Mesendoderm (in vitro differentiated cells): ENCODE results near the gene UNCX.

Source experiments
- DNase-seq: peaks from one replicate; pipeline ENCODE4 v3.0.0; 2013
- H2AK5ac ChIP-seq: 2 replicates; pipeline ENCODE4 v1.6.1; 2013; ENCODE audit warnings: low read length, inconsistent platforms
- H2BK120ac ChIP-seq: 2 replicates; pipeline ENCODE4 v1.6.1; 2013; ENCODE audit warnings: low read depth, mild to moderate bottlenecking, low read length, moderate library complexity, mixed read lengths
- H2BK15ac ChIP-seq: replicated peaks from 2 replicates; pipeline ENCODE4 v1.6.1; 2013; ENCODE audit warnings: low read depth, mild to moderate bottlenecking, moderate library complexity
- H2BK5ac ChIP-seq: 2 replicates; pipeline ENCODE4 v1.6.1; 2013; ENCODE audit warnings: low read length, inconsistent platforms
- H3K18ac ChIP-seq: 2 replicates; pipeline ENCODE4 v1.6.1; 2013; ENCODE audit warnings: mild to moderate bottlenecking, low read length, mixed read lengths
- H3K23ac ChIP-seq: one replicate; pipeline ENCODE4 v1.6.1; 2013; ENCODE audit warnings: low read length
- H3K27ac ChIP-seq: 2 replicates; pipeline ENCODE4 v1.5.1; 2013; ENCODE audit warnings: low read depth, mild to moderate bottlenecking, inconsistent platforms, low read length, moderate library complexity
- H3K27me3 ChIP-seq: 2 replicates; pipeline ENCODE4 v1.6.1; 2013; ENCODE audit warnings: low read length, control low read depth, mild to moderate bottlenecking, inconsistent platforms; ENCODE audit not compliant: insufficient read depth, poor library complexity
- H3K36me3 ChIP-seq: 2 replicates; pipeline ENCODE4 v1.6.1; 2013; ENCODE audit warnings: low read length, inconsistent platforms; ENCODE audit not compliant: control insufficient read depth, insufficient read depth
- H3K4ac ChIP-seq: one replicate; pipeline ENCODE4 v1.6.1; 2013; ENCODE audit warnings: low read depth, mild to moderate bottlenecking, low read length, moderate library complexity
- H3K4me1 ChIP-seq: 2 replicates; pipeline ENCODE4 v1.6.1; 2013; ENCODE audit warnings: low read depth, low read length, inconsistent platforms; ENCODE audit not compliant: control insufficient read depth
- H3K4me2 ChIP-seq: 2 replicates; pipeline ENCODE4 v1.6.1; 2013; ENCODE audit warnings: low read length
- H3K4me3 ChIP-seq: 2 replicates; pipeline ENCODE4 v1.5.1; 2013; ENCODE audit warnings: mild to moderate bottlenecking, low read length
- H3K56ac ChIP-seq: one replicate; pipeline ENCODE4 v1.6.1; 2013; ENCODE audit warnings: low read length
- H3K79me1 ChIP-seq: 2 replicates; pipeline ENCODE4 v1.6.1; 2013; ENCODE audit warnings: low read length, inconsistent platforms
- H3K79me2 ChIP-seq: 2 replicates; pipeline ENCODE4 v1.6.1; 2013; ENCODE audit warnings: mild to moderate bottlenecking, low read length; ENCODE audit not compliant: control insufficient read depth, insufficient read depth
- H3K9ac ChIP-seq: 2 replicates; pipeline ENCODE4 v1.6.1; 2013; ENCODE audit warnings: low read length, inconsistent platforms
- H4K5ac ChIP-seq: one replicate; pipeline ENCODE4 v1.6.1; 2013; ENCODE audit warnings: low read length
- H4K8ac ChIP-seq: one replicate; pipeline ENCODE4 v1.6.1; 2013; ENCODE audit warnings: low read depth, mild to moderate bottlenecking, control low read depth, low read length, moderate library complexity
- WGBS: extraction: QIAGEN DNeasy Blood & Tissue Kit; methylation state at CpG from one replicate; pipeline ENCODE4 v1.1.7; 2013; ENCODE audit warnings: low lambda C conversion rate, missing lambda C conversion rate; ENCODE audit not compliant: insufficient coverage; ENCODE audit errors: extremely low coverage; 5-methylcytosine and 5-hydroxymethylcytosine counted together

UNCX gene

GRCh38 chr7:1236831-1237701, 4.4 kb downstream of the UNCX start:
- Histone ChIP-seq H3K79me1 (no peaks in the 10 kb centered on the region), H3K4me2 (no peak overlapping the region), H3K4me1 (no peaks in the 10 kb centered on the region), H2BK15ac (no peak overlapping the region), H4K8ac (no peak overlapping the region), H3K36me3 (no peaks in the 10 kb centered on the region), H3K79me2 (no peaks in the 10 kb centered on the region), H3K4ac (no peak overlapping the region), H2BK5ac (no peak overlapping the region), H3K27ac (no peak overlapping the region), H2BK120ac (no peak overlapping the region), H3K56ac (no peak overlapping the region), H3K27me3 (peaks cover 85% of the 10 kb centered on the region), H3K23ac (no peak overlapping the region), H4K5ac (no peak overlapping the region), H3K9ac (no peak overlapping the region), H2AK5ac (no peak overlapping the region), H3K4me3 (no peak overlapping the region), H3K18ac (no peak overlapping the region)
- WGBS, result no CpG with 5 or more reads among the region's 83 CpGs
- no peak for DNase-seq

- Histone ChIP-seq H2BK15ac (no peak overlapping the region), H3K4ac (no peak overlapping the region), H4K5ac (no peak overlapping the region), H3K18ac (no peak overlapping the region), H3K56ac (no peak overlapping the region), H2BK120ac (no peak overlapping the region), H3K27ac (no peak overlapping the region), H3K27me3 (peaks cover 88% of the 10 kb centered on the region), H3K4me1 (no peaks in the 10 kb centered on the region), H3K36me3 (no peaks in the 10 kb centered on the region), H3K23ac (no peak overlapping the region), H4K8ac (no peak overlapping the region), H2AK5ac (no peak overlapping the region), H3K79me1 (no peaks in the 10 kb centered on the region), H2BK5ac (no peak overlapping the region), H3K9ac (no peak overlapping the region), H3K4me2 (no peak overlapping the region), H3K79me2 (no peaks in the 10 kb centered on the region), H3K4me3 (no peak overlapping the region)
- no peak for DNase-seq
- no CpG with 5 or more reads among the region's 29 CpGs for WGBS
Observed at GRCh38 chr7:1237704-1238255, 5.1 kb downstream of the UNCX start.

- Histone ChIP-seq H3K4me2 (no peak overlapping the region), H3K27ac (no peak overlapping the region), H3K18ac (no peak overlapping the region), H2BK5ac (no peak overlapping the region), H3K4me3 (no peak overlapping the region), H3K79me2 (no peaks in the 10 kb centered on the region), H2AK5ac (no peak overlapping the region), H3K79me1 (no peaks in the 10 kb centered on the region), H3K27me3 (peaks cover 92% of the 10 kb centered on the region), H3K4me1 (no peaks in the 10 kb centered on the region), H3K4ac (no peak overlapping the region), H4K5ac (no peak overlapping the region), H4K8ac (no peak overlapping the region), H2BK15ac (no peak overlapping the region), H3K9ac (no peak overlapping the region), H3K36me3 (no peaks in the 10 kb centered on the region), H2BK120ac (no peak overlapping the region), H3K56ac (no peak overlapping the region), H3K23ac (no peak overlapping the region)
- DNase-seq, result peak; percentile 37
- WGBS, result no CpG with 5 or more reads among the region's 21 CpGs
Observed at GRCh38 chr7:1238450-1238882, 5.8 kb downstream of the UNCX start.

GRCh38 chr7:1238931-1239802, 6.5 kb downstream of the UNCX start:
- Histone ChIP-seq H2AK5ac (no peak overlapping the region), H3K79me2 (no peaks in the 10 kb centered on the region), H3K4me3 (no peak overlapping the region), H2BK15ac (no peak overlapping the region), H3K27me3 (peaks cover 92% of the 10 kb centered on the region), H3K56ac (no peak overlapping the region), H3K23ac (no peak overlapping the region), H3K4me2 (no peak overlapping the region), H3K4ac (no peak overlapping the region), H2BK120ac (no peak overlapping the region), H2BK5ac (no peak overlapping the region), H3K18ac (no peak overlapping the region), H4K5ac (no peak overlapping the region), H4K8ac (no peak overlapping the region), H3K79me1 (no peaks in the 10 kb centered on the region), H3K36me3 (no peaks in the 10 kb centered on the region), H3K4me1 (no peaks in the 10 kb centered on the region), H3K27ac (no peak overlapping the region), H3K9ac (no peak overlapping the region)
- WGBS, result no CpG with 5 or more reads among the region's 27 CpGs
- DNase-seq, result peak; percentile 66

GRCh38 chr7:1239803-1240516, 7.3 kb downstream of the UNCX start:
- Histone ChIP-seq H3K23ac (no peak overlapping the region), H2AK5ac (no peak overlapping the region), H3K27ac (no peak overlapping the region), H3K4me1 (no peaks in the 10 kb centered on the region), H2BK120ac (no peak overlapping the region), H4K8ac (no peak overlapping the region), H3K79me1 (no peaks in the 10 kb centered on the region), H2BK5ac (no peak overlapping the region), H3K27me3 (peaks cover 93% of the 10 kb centered on the region), H3K4ac (no peak overlapping the region), H3K9ac (no peak overlapping the region), H3K18ac (no peak overlapping the region), H3K79me2 (no peaks in the 10 kb centered on the region), H2BK15ac (no peak overlapping the region), H4K5ac (no peak overlapping the region), H3K56ac (no peak overlapping the region), H3K36me3 (no peaks in the 10 kb centered on the region), H3K4me2 (no peak overlapping the region), H3K4me3 (no peak overlapping the region)
- no peak for DNase-seq
- WGBS, result no CpG with 5 or more reads among the region's 29 CpGs
